ENCODE data around the gene DSN1. TPM values are rescaled to one million over a fixed set of nuclear protein-coding genes. Genes with fewer than 3 reads are reported as not detected.

The DSN1 gene
- polyA plus RNA-seq, 3 donors, result 4.9 to 5.2 (median 5.1) TPM

GRCh38 chr20:36786246-36786645 lies 12.7 kb upstream of the DSN1 start:
- H3K9me3 Mint-ChIP-seq, result no peaks in the 10 kb centered on the region
- WGBS (ENCODE audit: insufficient coverage), result 100% methylated on average over 7 of the region's 13 CpGs
- intact Hi-C loops (cut with micrococcal nuclease), result no loop called here

GRCh38 chr20:36785308-36785707 lies 11.7 kb upstream of the DSN1 start:
- Histone ChIP-seq H3K4me1 (ENCODE audit: control insufficient read depth in 1 of 2, insufficient read depth in 2 of 2, low read length in 2 of 2) (no peaks in the 10 kb centered on the region), H3K9me3 (replicated peaks in 1 of 2; ENCODE audit: control insufficient read depth in 1 of 2, insufficient read depth in 1 of 2, low read length in 2 of 2) (no peaks in the 10 kb centered on the region), H3K9ac (ENCODE audit: insufficient read depth, low read length, poor library complexity, severe bottlenecking) (no peak overlapping the region), H4K20me1 (ENCODE audit: insufficient read depth, low read length) (no peaks in the 10 kb centered on the region), H2AFZ (ENCODE audit: insufficient read depth, low read depth, low read length, poor library complexity, severe bottlenecking) (no peak overlapping the region), H3K79me2 (ENCODE audit: insufficient read depth, low read length) (no peaks in the 10 kb centered on the region), H3K27ac (ENCODE audit: low read depth in 1 of 2, low read length in 2 of 2) (no peak overlapping the region), H3K4me2 (replicated peaks; ENCODE audit: extremely low read depth, low read length, poor library complexity, severe bottlenecking) (no peak overlapping the region), H3K36me3 (replicated peaks in 1 of 2; ENCODE audit: control insufficient read depth in 1 of 2, insufficient read depth in 2 of 2, low read length in 2 of 2) (peaks cover 21 to 35% of the 10 kb centered on the region in 2 donors), H3K27me3 (ENCODE audit: control insufficient read depth in 2 of 2, insufficient read depth in 2 of 2, low read length in 2 of 2) (no peaks in the 10 kb centered on the region), H3K4me3 (replicated peaks in 1 of 3; ENCODE audit: low read depth in 2 of 3, low read length in 3 of 3) (no peak overlapping the region)
- WGBS (ENCODE audit: insufficient coverage), result 100% methylated on average over 1 of the region's 2 CpGs
- no peak for DNase-seq
- Mint-ChIP-seq H3K4me1 (no peaks in the 10 kb centered on the region), H3K27me3 (ENCODE audit: low read depth in 3 of 3) (peaks cover 1 to 2% (median 2%) of the 10 kb centered on the region in 3 donors), H3K36me3 (peaks cover 39 to 44% of the 10 kb centered on the region in 2 donors), H3K9me3 (no peaks in the 10 kb centered on the region), H3K4me3 (no peak overlapping the region), H3K27ac (no peak overlapping the region)
- TF ChIP-seq CTCF (IDR thresholded peaks at IDR 0.05), result no peak
- intact Hi-C loops (cut with micrococcal nuclease), result no loop called here

More at GRCh38 chr20:36786246-36786645, 12.7 kb upstream of the DSN1 start:
- Histone ChIP-seq H3K36me3 (replicated peaks in 1 of 2; ENCODE audit: control insufficient read depth in 1 of 2, insufficient read depth in 2 of 2, low read length in 2 of 2) (peaks cover 21 to 35% of the 10 kb centered on the region in 2 donors), H2AFZ (ENCODE audit: insufficient read depth, low read depth, low read length, poor library complexity, severe bottlenecking) (no peak overlapping the region), H3K27ac (ENCODE audit: low read depth in 1 of 2, low read length in 2 of 2) (no peak overlapping the region), H4K20me1 (ENCODE audit: insufficient read depth, low read length) (no peaks in the 10 kb centered on the region), H3K9ac (ENCODE audit: insufficient read depth, low read length, poor library complexity, severe bottlenecking) (no peak overlapping the region), H3K27me3 (ENCODE audit: control insufficient read depth in 2 of 2, insufficient read depth in 2 of 2, low read length in 2 of 2) (no peaks in the 10 kb centered on the region), H3K4me1 (ENCODE audit: control insufficient read depth in 1 of 2, insufficient read depth in 2 of 2, low read length in 2 of 2) (no peaks in the 10 kb centered on the region), H3K9me3 (replicated peaks in 1 of 2; ENCODE audit: control insufficient read depth in 1 of 2, insufficient read depth in 1 of 2, low read length in 2 of 2) (no peaks in the 10 kb centered on the region), H3K4me3 (replicated peaks in 1 of 3; ENCODE audit: low read depth in 2 of 3, low read length in 3 of 3) (no peak overlapping the region), H3K79me2 (ENCODE audit: insufficient read depth, low read length) (no peaks in the 10 kb centered on the region), H3K4me2 (replicated peaks; ENCODE audit: extremely low read depth, low read length, poor library complexity, severe bottlenecking) (no peak overlapping the region)
- Mint-ChIP-seq H3K4me1 (no peaks in the 10 kb centered on the region), H3K27me3 (ENCODE audit: low read depth in 3 of 3) (peaks cover 1 to 2% (median 2%) of the 10 kb centered on the region in 3 donors), H3K27ac (no peak overlapping the region), H3K36me3 (peaks cover 39 to 47% of the 10 kb centered on the region in 2 donors), H3K4me3 (no peak overlapping the region)
- DNase-seq, result no peak
- no peak for TF ChIP-seq CTCF (IDR thresholded peaks at IDR 0.05)
